Glomerular endothelial cell (primary cell): ENCODE results near the gene C1orf94. TPM values are rescaled to one million over a fixed set of nuclear protein-coding genes. Genes with fewer than 3 reads are reported as not detected.

ENCODE experiments used
- DNase-seq: peaks from one replicate; pipeline ENCODE4 v3.0.0-alpha.2; 2011; ENCODE audit warnings: low read depth, low spot score; ENCODE audit errors: extremely low read depth
- total RNA-seq: library from RNA; depleted of rRNA; stranded (reverse); fragments of >200 nt; gene quantifications from 2 replicates; pipeline ENCODE4 v1.2.3, GENCODE V29; 2015

Gene C1orf94, protein sequence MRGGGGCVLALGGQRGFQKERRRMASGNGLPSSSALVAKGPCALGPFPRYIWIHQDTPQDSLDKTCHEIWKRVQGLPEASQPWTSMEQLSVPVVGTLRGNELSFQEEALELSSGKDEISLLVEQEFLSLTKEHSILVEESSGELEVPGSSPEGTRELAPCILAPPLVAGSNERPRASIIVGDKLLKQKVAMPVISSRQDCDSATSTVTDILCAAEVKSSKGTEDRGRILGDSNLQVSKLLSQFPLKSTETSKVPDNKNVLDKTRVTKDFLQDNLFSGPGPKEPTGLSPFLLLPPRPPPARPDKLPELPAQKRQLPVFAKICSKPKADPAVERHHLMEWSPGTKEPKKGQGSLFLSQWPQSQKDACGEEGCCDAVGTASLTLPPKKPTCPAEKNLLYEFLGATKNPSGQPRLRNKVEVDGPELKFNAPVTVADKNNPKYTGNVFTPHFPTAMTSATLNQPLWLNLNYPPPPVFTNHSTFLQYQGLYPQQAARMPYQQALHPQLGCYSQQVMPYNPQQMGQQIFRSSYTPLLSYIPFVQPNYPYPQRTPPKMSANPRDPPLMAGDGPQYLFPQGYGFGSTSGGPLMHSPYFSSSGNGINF
- total RNA-seq, result not detected in 2 replicates

DNA sequence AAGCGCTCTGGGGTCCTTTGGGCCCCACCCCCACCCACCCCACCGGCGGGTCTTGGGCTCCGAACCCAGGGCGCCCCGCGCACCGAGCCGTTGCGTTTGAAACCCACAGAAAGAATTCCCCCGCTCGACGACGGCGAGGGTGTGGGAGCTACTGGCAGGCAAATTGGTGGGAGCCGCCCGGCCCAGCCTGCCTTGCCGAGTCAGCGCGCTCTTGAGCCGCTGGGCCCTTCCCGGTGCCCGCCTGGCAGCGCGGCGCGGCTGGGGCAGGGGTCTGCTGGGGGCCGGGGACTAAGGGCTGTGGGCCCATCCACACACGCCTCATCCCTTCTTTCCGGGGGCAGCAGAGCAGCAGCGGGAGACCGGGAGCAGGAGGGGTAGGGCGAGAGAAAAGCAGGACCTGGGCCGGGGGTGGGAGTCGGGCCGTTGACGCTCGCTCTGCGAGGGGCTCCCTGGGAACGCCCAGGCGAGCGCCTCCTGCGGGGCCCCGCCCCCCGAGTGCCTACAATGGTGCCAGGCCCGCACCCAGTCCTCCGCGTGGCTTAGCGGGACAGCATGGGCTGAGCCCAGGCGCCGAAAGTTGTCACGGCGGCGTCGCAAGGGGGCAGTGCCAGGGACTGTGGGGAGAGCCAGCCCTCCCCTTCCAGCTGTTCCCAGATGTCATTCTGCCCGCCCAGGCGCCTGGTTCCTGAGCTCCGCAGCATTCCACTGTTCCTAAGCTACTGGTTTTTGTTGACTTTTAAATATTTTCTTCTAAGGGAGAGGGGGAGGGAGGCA, at the start of gene C1orf94:
C1orf94 (plus strand) TSS at position 78 of the 774 bp plus-strand sequence. CDS start 883 bp downstream, outside the sequence.
- no peak for DNase-seq

DNA sequence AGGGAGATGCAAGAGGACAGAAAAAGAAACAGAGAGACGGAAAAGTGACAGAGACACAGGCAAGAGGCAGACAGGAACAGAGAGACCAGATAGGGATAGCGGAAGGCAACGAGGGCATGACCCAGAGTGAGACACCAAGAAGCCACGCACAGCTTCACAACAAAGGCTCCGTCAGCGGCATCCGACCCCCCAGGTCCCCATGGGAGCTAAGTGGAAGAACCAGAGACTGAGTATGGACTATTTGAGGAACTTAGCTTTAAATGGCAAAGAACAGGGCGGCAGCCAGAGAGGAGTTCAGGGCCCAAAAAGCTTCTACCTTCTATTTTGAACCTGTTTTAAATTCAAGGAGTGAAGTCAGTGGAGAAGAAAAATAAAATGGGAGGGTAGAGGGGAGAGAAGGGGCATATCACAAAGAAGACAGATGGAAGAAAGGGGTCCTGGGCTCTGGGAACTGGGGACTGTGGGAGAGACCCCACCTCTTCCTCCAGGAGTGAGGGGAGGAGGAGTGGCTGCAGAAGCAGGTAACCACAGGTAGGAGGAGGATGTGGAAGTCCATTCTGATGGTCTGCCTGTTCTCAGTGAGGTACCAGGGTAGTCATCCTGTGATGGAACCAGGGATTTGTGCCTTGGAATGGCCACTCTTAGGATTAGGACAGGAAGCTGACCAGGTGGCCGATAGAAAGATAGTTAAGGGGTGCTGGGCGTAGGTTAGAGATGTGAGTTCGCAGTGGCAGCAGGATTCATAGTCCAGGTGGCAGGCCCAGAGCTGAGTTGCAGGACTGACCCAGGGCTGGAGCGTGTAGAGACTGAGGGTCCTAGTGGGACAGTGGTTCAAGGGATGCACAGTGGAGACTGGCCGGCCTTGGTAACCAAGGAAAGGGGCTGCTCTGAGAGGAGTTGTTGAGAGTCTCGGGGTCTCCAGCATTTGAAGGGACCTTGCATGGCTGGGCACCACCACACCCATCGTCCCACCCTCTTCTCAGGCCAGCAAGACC, 49.4 kb upstream of the C1orf94 start:
- no peak for DNase-seq

- no peak for DNase-seq
Observed at GRCh38 chr1:34128186-34128889, 48.4 kb upstream of the C1orf94 start.

- no peak for DNase-seq
Observed at GRCh38 chr1:34129630-34130029, 47.1 kb upstream of the C1orf94 start.

- no peak for DNase-seq
Observed at GRCh38 chr1:34130306-34130705, 46.4 kb upstream of the C1orf94 start.

DNA sequence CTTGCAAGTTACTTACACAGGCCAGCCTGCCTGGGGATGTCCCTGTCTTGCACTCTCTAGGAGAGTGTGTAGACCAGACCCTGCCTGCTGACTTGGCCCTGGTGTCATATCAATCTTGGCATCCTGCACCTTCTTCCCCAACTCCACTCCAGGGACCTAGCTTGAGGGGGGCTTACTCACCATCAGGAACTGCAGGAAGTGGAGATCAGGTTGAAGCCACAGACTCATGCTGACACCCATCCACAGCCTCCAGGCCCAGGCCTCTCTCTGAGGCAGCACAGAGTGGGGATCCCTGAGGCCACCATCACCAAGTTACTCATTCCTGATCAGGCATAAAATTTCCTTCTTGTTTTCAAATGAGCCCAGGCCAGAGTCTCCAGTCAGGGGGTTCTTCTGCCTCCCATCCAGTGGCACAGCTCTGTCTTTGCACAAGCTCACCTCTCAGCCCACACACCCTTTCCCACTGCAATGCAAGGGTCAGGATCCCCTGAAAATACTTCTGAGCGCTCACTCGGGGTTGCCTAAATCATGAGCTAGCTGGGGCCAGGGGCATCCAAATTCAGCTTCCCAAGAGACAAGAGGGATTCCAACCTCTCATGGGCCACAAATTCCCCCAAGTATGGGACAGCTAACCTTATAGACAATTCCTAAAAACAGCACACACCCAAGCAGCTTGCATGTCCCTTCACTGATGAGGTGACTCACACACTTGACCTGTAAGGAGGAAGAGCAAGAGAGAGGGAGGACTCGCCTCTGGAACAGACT, 45.1 kb upstream of the C1orf94 start:
- DNase-seq, result no peak

- DNase-seq, result no peak
Observed at GRCh38 chr1:34132161-34132420, 44.6 kb upstream of the C1orf94 start.

- DNase-seq, result no peak
Observed at GRCh38 chr1:34137411-34137810, 39.3 kb upstream of the C1orf94 start.

DNA sequence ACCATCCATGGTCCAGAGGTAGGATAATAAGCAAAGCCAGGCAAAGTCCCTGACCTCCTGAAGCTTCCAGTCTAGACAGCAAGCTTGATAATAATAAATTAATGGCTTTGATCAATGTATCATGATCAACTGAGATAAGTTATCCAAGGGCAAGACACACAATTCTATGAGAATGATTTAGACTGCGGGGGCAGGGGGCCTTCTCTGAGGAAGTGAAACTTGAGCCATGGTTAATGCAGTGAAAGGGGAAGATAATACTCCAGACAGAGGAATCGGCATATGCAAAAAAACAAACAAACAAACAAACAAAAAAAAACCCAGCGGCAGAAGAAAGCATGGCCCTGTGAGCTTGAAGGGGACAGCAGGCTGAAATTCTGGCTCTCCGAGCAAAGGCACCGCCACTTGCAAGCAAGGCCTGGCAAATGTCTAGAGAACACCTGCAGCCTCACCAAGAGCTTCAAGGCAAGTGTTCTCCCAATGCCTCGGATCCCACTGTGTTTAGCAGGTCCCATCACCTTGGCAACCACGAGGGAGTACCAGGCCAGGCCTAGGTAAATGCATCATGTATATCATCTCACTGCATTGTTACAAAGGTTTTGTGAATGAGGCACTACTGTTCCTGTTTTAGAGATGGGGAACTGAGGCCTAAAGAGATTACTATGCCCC, 36.6 kb upstream of the C1orf94 start:
- DNase-seq, result no peak

DNA sequence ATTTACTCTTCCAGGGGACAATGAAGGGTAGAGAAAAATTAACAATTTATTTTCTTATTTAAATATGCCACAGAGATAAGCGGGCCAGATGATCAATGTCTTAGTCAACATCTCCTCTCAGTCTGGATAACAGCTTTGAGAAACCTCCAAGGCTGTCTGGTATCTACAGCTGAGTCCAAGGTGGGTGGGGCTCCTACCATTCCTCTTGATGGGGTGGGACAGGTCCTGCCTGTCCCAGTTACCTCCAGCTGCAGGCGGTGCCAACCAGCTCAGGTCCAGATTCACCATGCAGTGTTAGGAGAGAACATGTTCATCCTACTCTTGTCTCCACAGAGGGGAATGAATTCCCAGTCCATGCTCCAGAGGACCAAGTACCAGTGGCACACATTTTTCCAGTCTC, 32.7 kb upstream of the C1orf94 start:
- no peak for DNase-seq

DNA sequence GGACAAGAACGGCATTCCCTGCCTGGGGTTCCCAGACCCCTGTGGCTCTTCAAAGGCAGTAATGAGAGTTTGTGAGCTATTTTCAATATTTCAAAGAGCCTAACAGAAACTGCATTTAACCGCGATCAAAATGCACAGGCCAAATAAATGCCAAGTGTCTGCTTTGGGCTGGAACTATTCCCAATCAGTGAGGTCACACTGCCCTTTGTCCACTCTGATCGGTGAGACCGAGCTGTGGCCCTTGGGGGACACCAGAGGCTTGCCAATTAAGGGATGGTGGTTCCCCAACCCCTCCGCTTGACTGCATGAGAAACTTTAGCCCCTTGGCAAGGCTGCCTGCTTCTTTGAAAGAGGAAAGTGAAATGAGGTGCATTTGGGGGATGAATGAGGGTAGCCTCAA, 31.9 kb upstream of the C1orf94 start:
- DNase-seq, result no peak

DNA sequence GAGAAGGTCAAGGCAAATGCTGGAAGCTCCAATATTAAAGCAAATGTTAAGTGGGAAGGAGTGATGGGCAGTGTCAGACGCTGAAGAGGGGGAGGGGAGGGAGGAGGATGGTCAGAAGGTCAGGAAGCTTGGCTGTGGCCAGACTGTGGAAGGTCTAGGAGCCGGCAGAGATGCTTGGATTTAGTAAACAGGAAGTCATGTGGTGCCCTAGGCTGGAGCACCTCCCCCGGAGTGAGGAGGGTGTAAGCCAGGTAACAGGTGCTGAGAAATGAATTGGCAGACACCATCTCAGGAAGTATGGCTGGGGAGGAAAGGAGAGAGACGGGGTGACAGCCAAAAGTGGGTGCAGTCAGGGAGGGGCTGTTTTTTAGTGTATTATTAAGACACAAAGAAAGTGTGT, 29.4 kb upstream of the C1orf94 start:
- no peak for DNase-seq

DNA sequence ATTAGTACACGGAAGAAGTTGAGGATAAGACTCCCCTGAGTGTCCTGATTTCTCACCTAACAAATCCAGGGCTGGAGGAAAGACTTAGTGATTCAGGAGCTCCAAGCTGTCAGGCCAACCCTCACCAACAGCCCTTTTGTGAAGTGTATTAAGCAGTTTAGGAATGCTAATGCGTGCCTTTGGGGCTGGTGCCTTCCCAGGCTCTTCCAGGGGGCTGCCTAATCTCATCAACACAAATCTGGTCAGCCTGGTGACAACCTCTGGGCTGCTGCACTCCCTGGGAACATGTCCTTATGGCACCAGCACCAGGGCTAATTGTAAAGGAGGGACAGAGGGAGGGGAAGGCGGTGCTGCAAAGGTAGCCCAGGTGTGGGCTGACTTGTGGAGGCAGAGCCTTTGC, 27.2 kb upstream of the C1orf94 start:
- DNase-seq, result no peak

DNA sequence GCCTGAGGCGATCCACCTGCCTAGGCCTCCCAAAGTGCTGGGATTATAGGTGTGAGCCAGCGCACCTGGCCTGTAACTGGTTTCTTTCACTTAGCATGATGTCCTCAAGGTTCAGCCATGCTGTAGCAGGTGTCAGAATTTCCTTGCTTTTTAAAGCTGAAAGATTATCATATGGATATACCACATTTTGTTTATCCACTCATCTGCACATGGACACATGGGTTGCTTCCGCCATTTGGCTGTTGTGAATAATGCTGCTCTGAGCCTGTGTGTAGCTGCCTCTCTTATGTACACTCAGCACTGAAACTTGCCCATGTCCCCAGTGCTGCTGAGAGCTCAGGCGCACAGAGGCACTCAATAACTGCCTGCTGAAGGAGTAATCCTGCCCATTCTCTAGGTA, 23.5 kb upstream of the C1orf94 start:
- DNase-seq, result no peak

GRCh38 chr1:34155860-34156259, 20.8 kb upstream of the C1orf94 start:
- DNase-seq, result no peak

- no peak for DNase-seq
Observed at GRCh38 chr1:34156739-34157138, 20.0 kb upstream of the C1orf94 start.

GRCh38 chr1:34162852-34163766, 13.6 kb upstream of the C1orf94 start:
- DNase-seq, result no peak
